Activated CD4-positive, alpha-beta memory T cell treated with anti-CD3 and anti-CD28 coated beads for 36 hours (primary cell): ENCODE data around the gene MCF2L2. TPM values are rescaled to one million over a fixed set of nuclear protein-coding genes. Genes with fewer than 3 reads are reported as not detected.
"Not testable (repeated sequence)": the region's sequence is repeated elsewhere in the genome, so short reads cannot be mapped to it uniquely, and the experiment has no call there.

ENCODE experiments used
- CTCF ChIA-PET: fragments of 350-600 bp; sonication (Branson Sonifier 250); formaldehyde crosslinking; loops from one replicate; lab custom pipeline; 2021; ENCODE audit warnings: antibody characterized with exemption, inconsistent platforms; lab: Charles Lee
- POLR2A ChIA-PET: fragments of 350-600 bp; sonication (Branson Sonifier 250); formaldehyde crosslinking; loops from one replicate; lab custom pipeline; 2021; ENCODE audit warnings: antibody characterized with exemption; lab: Charles Lee
- DNase-seq: peaks from one replicate; pipeline ENCODE4 v3.0.0-alpha.2; 2020
- H3K27ac Mint-ChIP-seq: one replicate; pipeline ENCODE4 v1.8.0; 2021; ENCODE audit warnings: mixed read lengths
- H3K27me3 Mint-ChIP-seq: one replicate; pipeline ENCODE4 v1.8.0; 2021; ENCODE audit warnings: mixed read lengths
- H3K36me3 Mint-ChIP-seq: one replicate; pipeline ENCODE4 v1.8.0; 2021; ENCODE audit warnings: mixed read lengths
- H3K4me1 Mint-ChIP-seq: one replicate; pipeline ENCODE4 v1.8.0; 2021; ENCODE audit warnings: low read depth, mixed read lengths
- H3K4me3 Mint-ChIP-seq: one replicate; pipeline ENCODE4 v1.8.0; 2021; ENCODE audit warnings: mild to moderate bottlenecking, mixed read lengths
- H3K9me3 Mint-ChIP-seq: one replicate; pipeline ENCODE4 v1.8.0; 2021; ENCODE audit warnings: mixed read lengths
- intact Hi-C: fragments of 100-400 bp; cut with micrococcal nuclease; formaldehyde crosslinking; loops from one replicate; pipeline ENCODE4 v1.15.1; 2023
- total RNA-seq, 2 experiments: library from RNA; stranded (reverse); gene quantifications; one replicate each; pipeline ENCODE4 v1.2.3, GENCODE V29; 2021

The MCF2L2 gene
- total RNA-seq, 2 experiments from 2014 or later: 3.9 to 4.7 TPM

GRCh38 chr3:183427876-183428446 is 458 bp downstream of the MCF2L2 start:
- ChIA-PET CTCF (interaction anchor here (0.8 to 1.6 kb wide), 8 partner anchors 11 to 447 kb away, joined by 3 to 5 read pairs (median 3); no protein-coding TSS in a partner anchor), POLR2A (interaction anchor here (1.2 to 2.3 kb wide), 5 partner anchors 10 to 270 kb away, joined by 4 to 8 read pairs (median 4); partner anchors contain the start of gene YEATS2)
- Mint-ChIP-seq H3K36me3 (no peaks in the 10 kb centered on the region), H3K27me3 (peaks cover 3% of the 10 kb centered on the region), H3K4me3 (peak overlapping the region; percentile 84), H3K9me3 (no peaks in the 10 kb centered on the region), H3K27ac (no peak overlapping the region), H3K4me1 (peaks cover 43% of the 10 kb centered on the region)
- intact Hi-C loops: no loop called here
- DNase-seq: peak; percentile 55

GRCh38 chr3:183427196-183427875 is 1.1 kb downstream of the MCF2L2 start:
- Mint-ChIP-seq H3K4me1 (peaks cover 41% of the 10 kb centered on the region), H3K36me3 (no peaks in the 10 kb centered on the region), H3K9me3 (no peaks in the 10 kb centered on the region), H3K27ac (no peak overlapping the region), H3K27me3 (peaks cover 3% of the 10 kb centered on the region), H3K4me3 (peak overlapping the region; percentile 84)
- POLR2A ChIA-PET: interaction anchor here (1.2 to 2.3 kb wide), 4 partner anchors 10 to 270 kb away, joined by 4 to 8 read pairs (median 4); partner anchors contain the start of gene YEATS2
- DNase-seq: no peak
- intact Hi-C loops: no loop called here
- CTCF ChIA-PET: interaction anchor here (0.8 to 1.6 kb wide), 7 partner anchors 11 to 446 kb away, joined by 3 to 5 read pairs (median 3); no protein-coding TSS in a partner anchor

GRCh38 chr3:183418807-183419206 is 9.6 kb downstream of the MCF2L2 start:
- DNase-seq, intact Hi-C loops, POLR2A ChIA-PET, H3K4me3 Mint-ChIP-seq, CTCF ChIA-PET, H3K27ac Mint-ChIP-seq, H3K4me1 Mint-ChIP-seq, H3K27me3 Mint-ChIP-seq: not testable (repeated sequence)
- H3K36me3 Mint-ChIP-seq: peaks cover 24% of the 10 kb centered on the region
- peaks cover 39% of the 10 kb centered on the region for H3K9me3 Mint-ChIP-seq

GRCh38 chr3:183411216-183411922 is 17.1 kb downstream of the MCF2L2 start:
- Mint-ChIP-seq H3K36me3 (no peaks in the 10 kb centered on the region), H3K4me1 (no peaks in the 10 kb centered on the region), H3K4me3 (no peak overlapping the region), H3K27ac (no peak overlapping the region), H3K27me3 (no peaks in the 10 kb centered on the region), H3K9me3 (no peaks in the 10 kb centered on the region)
- ChIA-PET POLR2A (interaction anchor here (1.4 kb wide), 1 partner anchor 17 kb away, joined by 5 read pairs; the partner anchor contains the start of gene MCF2L2), CTCF (interaction anchor here (1.0 to 1.3 kb wide), 2 partner anchors 29 to 227 kb away, joined by 4 to 6 read pairs; no protein-coding TSS in a partner anchor)
- intact Hi-C loops: no loop called here
- no peak for DNase-seq

GRCh38 chr3:183410759-183411158 is 17.7 kb downstream of the MCF2L2 start:
- no peaks in the 10 kb centered on the region for H3K36me3 Mint-ChIP-seq
- ChIA-PET POLR2A (interaction anchor here (1.0 to 1.4 kb wide), 2 partner anchors 9 to 17 kb away, joined by 5 read pairs; partner anchors contain the start of gene MCF2L2), CTCF (interaction anchor here (1.0 to 1.3 kb wide), 2 partner anchors 28 to 226 kb away, joined by 4 to 6 read pairs; no protein-coding TSS in a partner anchor)
- intact Hi-C loops: no loop called here
- no peak for DNase-seq
- no peaks in the 10 kb centered on the region for H3K27me3 Mint-ChIP-seq
- H3K9me3 Mint-ChIP-seq: no peaks in the 10 kb centered on the region
- H3K4me3 Mint-ChIP-seq: no peak overlapping the region
- no peak overlapping the region for H3K27ac Mint-ChIP-seq
- H3K4me1 Mint-ChIP-seq: no peaks in the 10 kb centered on the region

- DNase-seq: no peak
- intact Hi-C loops: no loop called here
- Mint-ChIP-seq H3K27ac (no peak overlapping the region), H3K27me3 (no peaks in the 10 kb centered on the region), H3K36me3 (no peaks in the 10 kb centered on the region), H3K4me1 (no peaks in the 10 kb centered on the region), H3K9me3 (no peaks in the 10 kb centered on the region), H3K4me3 (no peak overlapping the region)
- POLR2A ChIA-PET: interaction anchor here (1.0 kb wide), 1 partner anchor 9 kb away, joined by 5 read pairs; no protein-coding TSS in a partner anchor
- CTCF ChIA-PET: interaction anchor here (1.3 to 2.5 kb wide), 3 partner anchors 28 to 357 kb away, joined by 4 to 7 read pairs (median 4); no protein-coding TSS in a partner anchor
These were observed 18.1 kb downstream of the MCF2L2 start for GRCh38 chr3:183410280-183410679.

- no peak overlapping the region for H3K27ac Mint-ChIP-seq
- intact Hi-C loops: no loop called here
- DNase-seq: no peak
- no peaks in the 10 kb centered on the region for H3K36me3 Mint-ChIP-seq
- no peaks in the 10 kb centered on the region for H3K27me3 Mint-ChIP-seq
- H3K9me3 Mint-ChIP-seq: no peaks in the 10 kb centered on the region
- H3K4me3 Mint-ChIP-seq: no peak overlapping the region
- CTCF ChIA-PET: interaction anchor here (0.8 to 2.5 kb wide), 3 partner anchors 23 to 358 kb away, joined by 3 to 7 read pairs (median 4); no protein-coding TSS in a partner anchor
- H3K4me1 Mint-ChIP-seq: peaks cover 3% of the 10 kb centered on the region
- POLR2A ChIA-PET: no interaction called here
These were observed 19.2 kb downstream of the MCF2L2 start for GRCh38 chr3:183409219-183409618.

GRCh38 chr3:183401678-183402077 is 26.7 kb downstream of the MCF2L2 start:
- no peaks in the 10 kb centered on the region for H3K27me3 Mint-ChIP-seq
- H3K4me3 Mint-ChIP-seq: no peak overlapping the region
- no peaks in the 10 kb centered on the region for H3K36me3 Mint-ChIP-seq
- CTCF ChIA-PET: no interaction called here
- DNase-seq: no peak
- intact Hi-C loops: no loop called here
- H3K9me3 Mint-ChIP-seq: no peaks in the 10 kb centered on the region
- peaks cover 8% of the 10 kb centered on the region for H3K4me1 Mint-ChIP-seq
- POLR2A ChIA-PET: interaction anchor here (1.1 kb wide), 1 partner anchor 9 kb away, joined by 5 read pairs; no protein-coding TSS in a partner anchor
- no peak overlapping the region for H3K27ac Mint-ChIP-seq

- ChIA-PET POLR2A (no interaction called here), CTCF (no interaction called here)
- Mint-ChIP-seq H3K9me3 (no peaks in the 10 kb centered on the region), H3K4me3 (no peak overlapping the region), H3K27ac (no peak overlapping the region), H3K27me3 (no peaks in the 10 kb centered on the region), H3K36me3 (no peaks in the 10 kb centered on the region), H3K4me1 (peaks cover 8% of the 10 kb centered on the region)
- DNase-seq: no peak
- intact Hi-C loops: no loop called here
These were observed 28.1 kb downstream of the MCF2L2 start for GRCh38 chr3:183400352-183400751.

GRCh38 chr3:183396662-183397391 is 31.6 kb downstream of the MCF2L2 start:
- Mint-ChIP-seq H3K4me3 (no peak overlapping the region), H3K27me3 (no peaks in the 10 kb centered on the region), H3K27ac (no peak overlapping the region), H3K9me3 (no peaks in the 10 kb centered on the region), H3K36me3 (no peaks in the 10 kb centered on the region), H3K4me1 (no peaks in the 10 kb centered on the region)
- CTCF ChIA-PET: no interaction called here
- intact Hi-C loops: no loop called here
- POLR2A ChIA-PET: no interaction called here
- DNase-seq: no peak

- ChIA-PET CTCF (interaction anchor here (1.3 kb wide), 1 partner anchor 208 kb away, joined by 3 read pairs; no protein-coding TSS in a partner anchor), POLR2A (no interaction called here)
- H3K27ac Mint-ChIP-seq: no peak overlapping the region
- no peak overlapping the region for H3K4me3 Mint-ChIP-seq
- no peak for DNase-seq
- H3K36me3 Mint-ChIP-seq: no peaks in the 10 kb centered on the region
- H3K27me3 Mint-ChIP-seq: no peaks in the 10 kb centered on the region
- peaks cover 3% of the 10 kb centered on the region for H3K4me1 Mint-ChIP-seq
- H3K9me3 Mint-ChIP-seq: no peaks in the 10 kb centered on the region
- intact Hi-C loops: no loop called here
These were observed 34.3 kb downstream of the MCF2L2 start for GRCh38 chr3:183394150-183394549.
